ENCODE data around the gene HOXB4. TPM values are rescaled to one million over a fixed set of nuclear protein-coding genes. Genes with fewer than 3 reads are reported as not detected.

Gene HOXB4
- total RNA-seq, 2 experiments from 2014 or later, result 0.16 to 0.17 TPM

- Mint-ChIP-seq H3K27ac (no peak overlapping the region), H3K27me3 (peaks cover 55% of the 10 kb centered on the region), H3K4me3 (no peak overlapping the region), H3K9me3 (no peaks in the 10 kb centered on the region), H3K4me1 (ENCODE audit: low read depth) (peaks cover 20% of the 10 kb centered on the region), H3K36me3 (ENCODE audit: low read depth) (no peaks in the 10 kb centered on the region)
- TF ChIP-seq CTCF (IDR thresholded peaks at IDR 0.05), result no peak
- Histone ChIP-seq H3K27ac (ENCODE audit: low read depth in 1 of 2, low read length in 2 of 2) (no peak overlapping the region), H3K36me3 (ENCODE audit: insufficient read depth, low read length) (peaks cover 2% of the 10 kb centered on the region), H3K4me3 (ENCODE audit: low read length) (no peak overlapping the region), H3K9me3 (ENCODE audit: control insufficient read depth in 1 of 2, insufficient read depth in 1 of 2, low read length in 2 of 2) (no peaks in the 10 kb centered on the region), H3K4me1 (ENCODE audit: insufficient read depth, low read length) (peaks cover 26% of the 10 kb centered on the region), H3K27me3 (ENCODE audit: control insufficient read depth in 1 of 2, insufficient read depth in 2 of 2, low read length in 2 of 2) (peaks cover 0 to 6% of the 10 kb centered on the region in 2 experiments)
- no peak for DNase-seq
- ATAC-seq (ENCODE audit: poor library complexity), result no peak
- ChIA-PET POLR2A (no interaction called here), CTCF (interaction anchor here (0.7 kb wide), 1 partner anchor 57 kb away, joined by 3 read pairs; no protein-coding TSS in a partner anchor)
- intact Hi-C loops (cut with DNase I, micrococcal nuclease), result no loop called here
Observed at GRCh38 chr17:48551596-48552465, 26.3 kb downstream of the HOXB4 start.

- ChIA-PET POLR2A (no interaction called here), CTCF (no interaction called here)
- peaks cover 32% of the 10 kb centered on the region for H3K4me1 ChIP-seq (ENCODE audit: insufficient read depth, low read length)
- intact Hi-C loops (cut with DNase I, micrococcal nuclease), result no loop called here
- peaks cover 0 to 6% of the 10 kb centered on the region in 2 experiments for H3K27me3 ChIP-seq (ENCODE audit: control insufficient read depth in 1 of 2, insufficient read depth in 2 of 2, low read length in 2 of 2)
- no peak overlapping the region for H3K27ac ChIP-seq (ENCODE audit: low read depth in 1 of 2, low read length in 2 of 2)
- H3K4me3 ChIP-seq (ENCODE audit: low read length), result no peak overlapping the region
- Mint-ChIP-seq H3K4me1 (ENCODE audit: low read depth) (peaks cover 20% of the 10 kb centered on the region), H3K27me3 (peaks cover 55% of the 10 kb centered on the region), H3K4me3 (no peak overlapping the region), H3K36me3 (ENCODE audit: low read depth) (no peaks in the 10 kb centered on the region), H3K27ac (no peak overlapping the region), H3K9me3 (no peaks in the 10 kb centered on the region)
- H3K9me3 ChIP-seq (ENCODE audit: control insufficient read depth in 1 of 2, insufficient read depth in 1 of 2, low read length in 2 of 2), result no peaks in the 10 kb centered on the region
- DNase-seq (no peak), ATAC-seq (ENCODE audit: poor library complexity) (no peak)
- no peak for TF ChIP-seq CTCF (IDR thresholded peaks at IDR 0.05)
- peaks cover 2% of the 10 kb centered on the region for H3K36me3 ChIP-seq (ENCODE audit: insufficient read depth, low read length)
Observed at GRCh38 chr17:48551214-48551555, 27.0 kb downstream of the HOXB4 start.

- Histone ChIP-seq H3K27ac (ENCODE audit: low read depth in 1 of 2, low read length in 2 of 2) (no peak overlapping the region), H3K27me3 (ENCODE audit: control insufficient read depth in 1 of 2, insufficient read depth in 2 of 2, low read length in 2 of 2) (peaks cover 0 to under 1% of the 10 kb centered on the region in 2 experiments), H3K4me1 (ENCODE audit: insufficient read depth, low read length) (peaks cover 30% of the 10 kb centered on the region), H3K9me3 (ENCODE audit: control insufficient read depth in 1 of 2, insufficient read depth in 1 of 2, low read length in 2 of 2) (no peaks in the 10 kb centered on the region), H3K36me3 (ENCODE audit: insufficient read depth, low read length) (peaks cover 2% of the 10 kb centered on the region), H3K4me3 (ENCODE audit: low read length) (no peak overlapping the region)
- no peaks in the 10 kb centered on the region for H3K9me3 Mint-ChIP-seq
- no peak overlapping the region for H3K27ac Mint-ChIP-seq
- CTCF ChIA-PET, result no interaction called here
- no peak overlapping the region for H3K4me3 Mint-ChIP-seq
- no peaks in the 10 kb centered on the region for H3K36me3 Mint-ChIP-seq (ENCODE audit: low read depth)
- H3K27me3 Mint-ChIP-seq, result peaks cover 54% of the 10 kb centered on the region
- ATAC-seq (ENCODE audit: poor library complexity) (no peak), DNase-seq (no peak)
- intact Hi-C loops (cut with DNase I, micrococcal nuclease), result no loop called here
- H3K4me1 Mint-ChIP-seq (ENCODE audit: low read depth), result peaks cover 20% of the 10 kb centered on the region
- POLR2A ChIA-PET, result no interaction called here
- no peak for TF ChIP-seq CTCF (IDR thresholded peaks at IDR 0.05)
Observed at GRCh38 chr17:48550502-48551213, 27.5 kb downstream of the HOXB4 start.
